GM12878 (cell line): ENCODE measurements around the gene TRDMT1.

Experiments
- ATF7 ChIP-seq: fragments of 450-650 bp; IDR thresholded peaks from 2 replicates; pipeline ENCODE4 v1.6.1; 2016; ENCODE audit warnings: low read depth, mild to moderate bottlenecking
- CHD2 ChIP-seq: IDR thresholded peaks from 2 replicates; pipeline ENCODE4 v1.6.1; 2011; ENCODE audit warnings: low read depth, low read length, improper control_type of control experiment, borderline replicate concordance
- EP300 ChIP-seq, 2 experiments: fragments of 150-350 bp in 1 of 2; IDR thresholded peaks; 2 replicates each; pipeline ENCODE4 v1.6.1; 2011 to 2012; ENCODE audit warnings: low read depth in 2 of 2, low read length in 2 of 2, borderline replicate concordance in 1 of 2, improper control_type of control experiment in 1 of 2, inconsistent platforms in 1 of 2; ENCODE audit not compliant: control insufficient read depth in 1 of 2
- GABPA ChIP-seq: IDR thresholded peaks from 2 replicates; pipeline ENCODE4 v1.6.1; 2014; ENCODE audit warnings: antibody characterized with exemption, low read depth, mild to moderate bottlenecking, inconsistent platforms
- JUND ChIP-seq: IDR thresholded peaks from 2 replicates; pipeline ENCODE4 v1.6.1; 2012; ENCODE audit warnings: low read depth, mild to moderate bottlenecking, low read length, improper control_type of control experiment, moderate library complexity
- NR2C1 ChIP-seq: fragments of 450-650 bp; IDR thresholded peaks from 2 replicates; pipeline ENCODE4 v1.6.1; 2017; ENCODE audit warnings: antibody characterized with exemption, mild to moderate bottlenecking, moderate library complexity
- POLR2A ChIP-seq: IDR thresholded peaks from 2 replicates; pipeline ENCODE4 v1.6.1; 2011; ENCODE audit warnings: low read depth, mild to moderate bottlenecking, low read length
- SMC3 ChIP-seq: IDR thresholded peaks from 2 replicates; pipeline ENCODE4 v1.6.1; 2011; ENCODE audit warnings: low read length, improper control_type of control experiment, borderline replicate concordance
- USF2 ChIP-seq: IDR thresholded peaks from 2 replicates; pipeline ENCODE4 v1.6.1; 2011; ENCODE audit warnings: low read depth, low read length, improper control_type of control experiment, borderline replicate concordance
- ZBTB33 ChIP-seq: fragments of 450-650 bp; IDR thresholded peaks from 2 replicates; pipeline ENCODE4 v1.6.1; 2017; ENCODE audit warnings: mild to moderate bottlenecking
- TF ChIP-seq, protein P1 (sequence below), 3 experiments: IDR thresholded peaks in 2 of 3; conservative IDR thresholded peaks in 1 of 3; 2 replicates each; pipeline ENCODE4 v1.5.1; 2011; ENCODE audit warnings: low read depth in 3 of 3, low read length in 3 of 3, mild to moderate bottlenecking in 3 of 3, control low read depth in 2 of 3, moderate library complexity in 2 of 3, inconsistent platforms in 1 of 3, mixed read lengths in 1 of 3; ENCODE audit not compliant: control insufficient read depth in 2 of 3, insufficient read depth in 1 of 3; ENCODE audit errors: extremely low read depth in 1 of 3
- TF ChIP-seq, protein P2 (sequence below): fragments of 450-650 bp; IDR thresholded peaks from 2 replicates; pipeline ENCODE4 v1.6.1; 2016; ENCODE audit warnings: mild to moderate bottlenecking

DNA sequence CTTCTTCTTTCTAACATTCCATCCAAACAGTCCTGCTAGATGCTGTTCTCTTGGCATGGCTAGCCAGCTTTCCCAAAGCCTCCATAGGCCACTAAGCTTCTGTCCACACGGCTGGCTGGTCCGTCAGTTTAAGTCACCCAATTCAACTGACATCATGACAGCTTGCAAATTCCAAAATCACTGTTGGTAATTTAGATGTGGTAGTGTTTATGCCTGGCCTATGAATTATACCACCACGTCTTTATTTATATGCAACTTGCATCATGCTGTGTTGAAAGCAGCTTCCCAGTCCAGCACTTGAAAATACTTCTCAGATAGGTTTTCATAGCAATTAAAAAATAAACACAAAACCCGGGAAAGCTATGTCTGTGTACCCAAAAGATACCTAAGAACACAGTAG is 24.3 kb upstream of the TRDMT1 start:
- TF ChIP-seq EP300 (IDR thresholded peaks at IDR 0.05; ENCODE audit: borderline replicate concordance in 1 of 2, control insufficient read depth in 1 of 2, low read depth in 2 of 2, low read length in 2 of 2) (no peak), ATF7 (no peak), CHD2 (no peak), GABPA (no peak), JUND (no peak), USF2 (no peak), ZBTB33 (no peak), NR2C1 (no peak), POLR2A (no peak), SMC3 (no peak)
- TF ChIP-seq, protein P1, sequence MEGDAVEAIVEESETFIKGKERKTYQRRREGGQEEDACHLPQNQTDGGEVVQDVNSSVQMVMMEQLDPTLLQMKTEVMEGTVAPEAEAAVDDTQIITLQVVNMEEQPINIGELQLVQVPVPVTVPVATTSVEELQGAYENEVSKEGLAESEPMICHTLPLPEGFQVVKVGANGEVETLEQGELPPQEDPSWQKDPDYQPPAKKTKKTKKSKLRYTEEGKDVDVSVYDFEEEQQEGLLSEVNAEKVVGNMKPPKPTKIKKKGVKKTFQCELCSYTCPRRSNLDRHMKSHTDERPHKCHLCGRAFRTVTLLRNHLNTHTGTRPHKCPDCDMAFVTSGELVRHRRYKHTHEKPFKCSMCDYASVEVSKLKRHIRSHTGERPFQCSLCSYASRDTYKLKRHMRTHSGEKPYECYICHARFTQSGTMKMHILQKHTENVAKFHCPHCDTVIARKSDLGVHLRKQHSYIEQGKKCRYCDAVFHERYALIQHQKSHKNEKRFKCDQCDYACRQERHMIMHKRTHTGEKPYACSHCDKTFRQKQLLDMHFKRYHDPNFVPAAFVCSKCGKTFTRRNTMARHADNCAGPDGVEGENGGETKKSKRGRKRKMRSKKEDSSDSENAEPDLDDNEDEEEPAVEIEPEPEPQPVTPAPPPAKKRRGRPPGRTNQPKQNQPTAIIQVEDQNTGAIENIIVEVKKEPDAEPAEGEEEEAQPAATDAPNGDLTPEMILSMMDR (IDR thresholded peaks at IDR 0.05 in 2 of 3, conservative IDR thresholded peaks at IDR 0.05 in 1 of 3; ENCODE audit: control insufficient read depth in 2 of 3, extremely low read depth in 1 of 3, insufficient read depth in 1 of 3, low read depth in 3 of 3, low read length in 3 of 3): no peak
- TF ChIP-seq, protein P2, sequence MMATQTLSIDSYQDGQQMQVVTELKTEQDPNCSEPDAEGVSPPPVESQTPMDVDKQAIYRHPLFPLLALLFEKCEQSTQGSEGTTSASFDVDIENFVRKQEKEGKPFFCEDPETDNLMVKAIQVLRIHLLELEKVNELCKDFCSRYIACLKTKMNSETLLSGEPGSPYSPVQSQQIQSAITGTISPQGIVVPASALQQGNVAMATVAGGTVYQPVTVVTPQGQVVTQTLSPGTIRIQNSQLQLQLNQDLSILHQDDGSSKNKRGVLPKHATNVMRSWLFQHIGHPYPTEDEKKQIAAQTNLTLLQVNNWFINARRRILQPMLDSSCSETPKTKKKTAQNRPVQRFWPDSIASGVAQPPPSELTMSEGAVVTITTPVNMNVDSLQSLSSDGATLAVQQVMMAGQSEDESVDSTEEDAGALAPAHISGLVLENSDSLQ: no peak
